H1 (cell line): ENCODE data around the gene PUDP. TPM values are rescaled to one million over a fixed set of nuclear protein-coding genes. Genes with fewer than 3 reads are reported as not detected.

Experiments used
- TEAD4 ChIP-seq: IDR thresholded peaks from 2 replicates; pipeline ENCODE4 v1.6.1; 2012; ENCODE audit warnings: low read depth, low read length, inconsistent platforms, mixed read lengths
- polyA plus RNA-seq, 7 experiments: library from polyadenylated mRNA; depleted of rRNA in 3 of 7; stranded (reverse) in 5 of 7; unstranded in 2 of 7; fragments of >200 nt in 5 of 7; fragments of 200-250 nt in 2 of 7; gene quantifications; 1 replicate in 5 of 7; 2 replicates in 1 of 7; 4 replicates in 1 of 7; pipeline versions ENCODE4 v1.2.1 to v1.2.3, GENCODE V29; 2011 to 2013; ENCODE audit warnings: missing spikeins in 2 of 7, mixed read lengths in 2 of 7
- total RNA-seq: library from RNA; stranded (reverse); fragmentation: NEBNext Ultra II Directional; extraction: Animal tissue kit (Norgen Biotek cat#: 25700); gene quantifications from 2 replicates; pipeline ENCODE4 v1.2.1, GENCODE V29; 2021

PUDP gene
- total and polyA plus RNA-seq, 2 of the 8 experiments (the other 6 are each of a cell fraction or from before 2014, with no cell fraction given), result 27.2 to 30.2 TPM

DNA sequence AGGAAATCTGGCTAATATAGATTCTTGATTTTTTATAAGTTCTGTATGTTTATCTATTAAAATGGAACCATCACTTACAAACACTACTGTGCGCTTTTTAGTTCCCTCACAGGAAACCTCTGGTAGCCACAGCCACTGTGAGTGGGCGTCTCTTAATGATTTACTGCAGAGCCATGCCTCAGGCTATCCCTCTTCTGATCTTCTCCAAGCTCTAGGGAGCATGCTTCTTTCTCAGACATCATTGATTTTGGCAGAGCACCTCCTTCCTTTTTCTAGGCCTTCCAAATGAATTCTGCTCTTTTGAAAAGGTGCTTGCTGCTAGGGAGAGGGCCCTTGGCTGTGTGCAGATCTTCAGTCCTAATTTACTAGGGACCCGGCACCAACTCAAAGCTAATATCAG lies 61.6 kb downstream of the PUDP start (continued):
- no peak for TF ChIP-seq TEAD4
